ENCODE data around the gene NEGR1.

- TF ChIP-seq CTCF (IDR thresholded peaks at IDR 0.05; ENCODE audit: poor library complexity) (no peak), EZH2phosphoT487 (IDR thresholded peaks at IDR 0.05; ENCODE audit: low read depth, severe bottlenecking, unreplicated experiment) (no peak)
Measured at GRCh38 chr1:72006092-72006491, 276.2 kb downstream of the NEGR1 start.

Data from hepatocyte (in vitro differentiated cells).